OCI-LY3 (cell line): ENCODE data around the gene TCEAL4.

Experiments
- H2AFZ ChIP-seq: fragments of 200-600, 300-600 bp; shearing (Covaris generic); 2 replicates; pipeline ENCODE4 v1.6.0; 2014; ENCODE audit warnings: antibody characterized with exemption, low read depth, low read length
- H3K27ac ChIP-seq: fragments of 200-600, 300-600 bp; sonication (generic); 2 replicates; pipeline ENCODE4 v1.5.1; 2014; ENCODE audit warnings: mild to moderate bottlenecking, low read length, moderate library complexity, mixed read lengths
- H3K27me3 ChIP-seq: fragments of 200-600, 300-600 bp; sonication (generic); 2 replicates; pipeline ENCODE4 v1.6.1; 2014; ENCODE audit warnings: low read depth, low read length, mixed read lengths
- H3K36me3 ChIP-seq: fragments of 200-600, 300-600 bp; sonication (generic); replicated peaks from 2 replicates; pipeline ENCODE3; 2014; ENCODE audit warnings: low read depth, low read length, mixed read lengths
- H3K4me1 ChIP-seq: fragments of 300-600, 200-600 bp; sonication (generic); 2 replicates; pipeline ENCODE4 v1.6.1; 2014; ENCODE audit warnings: low read length, mixed read lengths
- H3K4me2 ChIP-seq: fragments of 200-600, 300-600 bp; sonication (generic); 2 replicates; pipeline ENCODE4 v1.6.1; 2014; ENCODE audit warnings: low read length, mixed read lengths
- H3K4me3 ChIP-seq: fragments of 300-600, 200-600 bp; sonication (generic); 2 replicates; pipeline ENCODE4 v1.5.1; 2014; ENCODE audit warnings: antibody characterized with exemption, mild to moderate bottlenecking, low read length, moderate library complexity
- H3K79me2 ChIP-seq: fragments of 300-600, 200-600 bp; shearing (Covaris generic); 2 replicates; pipeline ENCODE4 v1.6.1; 2014; ENCODE audit warnings: mild to moderate bottlenecking, low read length, mixed read lengths
- H3K9ac ChIP-seq: fragments of 300-600, 200-600 bp; shearing (Covaris generic); 2 replicates; pipeline ENCODE4 v1.6.0; 2014; ENCODE audit warnings: mild to moderate bottlenecking, low read length, moderate library complexity
- H3K9me3 ChIP-seq: fragments of 200-600, 300-600 bp; shearing (Covaris generic); 2 replicates; pipeline ENCODE4 v1.6.1; 2014; ENCODE audit warnings: low read length, mixed read lengths; ENCODE audit not compliant: insufficient read depth
- H4K20me1 ChIP-seq: fragments of 200-600, 300-600 bp; sonication (generic); 2 replicates; pipeline ENCODE4 v1.6.1; 2016; ENCODE audit warnings: low read length, mixed read lengths; ENCODE audit not compliant: insufficient read depth
- EZH2phosphoT487 ChIP-seq: fragments of 200-600 bp; shearing (Covaris generic); IDR thresholded peaks from 2 replicates; pipeline ENCODE4 v1.6.1; 2018; ENCODE audit warnings: antibody characterized with exemption, mixed run types, low read depth
- TF ChIP-seq, protein P1 (sequence below): fragments of 200-600, 300-600 bp; sonication (generic); IDR thresholded peaks from 2 replicates; pipeline ENCODE4 v1.5.1; 2014; ENCODE audit warnings: antibody characterized with exemption, low read length, low read depth

Gene TCEAL4

DNA sequence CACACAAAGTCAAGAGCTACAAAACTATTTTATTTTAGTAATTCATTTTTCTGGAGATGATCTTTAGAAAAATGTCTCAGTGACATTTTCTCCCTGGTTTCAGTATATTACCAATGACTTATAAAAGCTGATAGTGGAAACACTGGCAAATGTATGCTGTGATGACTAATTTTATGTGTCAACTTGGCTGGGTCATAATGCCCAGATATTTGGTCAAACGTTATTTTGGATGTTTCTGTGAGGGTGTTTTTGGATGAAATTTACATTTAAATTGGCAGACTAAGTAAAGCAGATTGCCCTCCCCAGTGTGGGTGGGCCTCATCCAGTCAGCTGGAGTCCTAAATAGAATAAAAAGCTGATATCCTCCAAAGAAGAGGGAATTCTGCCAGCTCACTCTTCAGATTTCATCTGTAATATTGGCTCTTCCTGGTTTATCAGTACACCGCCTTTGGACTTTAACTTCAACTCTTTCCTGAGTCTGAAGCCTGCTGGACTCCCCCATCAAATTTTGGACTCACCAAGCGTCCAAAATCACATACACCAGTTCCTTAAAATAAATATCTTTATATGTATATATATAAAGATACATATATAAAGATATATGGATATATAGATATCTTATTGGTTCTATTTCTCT is 34.8 kb upstream of the TCEAL4 start:
- no peak overlapping the region for H3K4me3 ChIP-seq
- no peaks in the 10 kb centered on the region for H3K9me3 ChIP-seq
- H3K79me2 ChIP-seq: no peaks in the 10 kb centered on the region
- no peak overlapping the region for H3K4me2 ChIP-seq
- no peak overlapping the region for H3K9ac ChIP-seq
- no peaks in the 10 kb centered on the region for H3K36me3 ChIP-seq
- no peaks in the 10 kb centered on the region for H4K20me1 ChIP-seq
- no peak overlapping the region for H2AFZ ChIP-seq
- TF ChIP-seq, protein P1, sequence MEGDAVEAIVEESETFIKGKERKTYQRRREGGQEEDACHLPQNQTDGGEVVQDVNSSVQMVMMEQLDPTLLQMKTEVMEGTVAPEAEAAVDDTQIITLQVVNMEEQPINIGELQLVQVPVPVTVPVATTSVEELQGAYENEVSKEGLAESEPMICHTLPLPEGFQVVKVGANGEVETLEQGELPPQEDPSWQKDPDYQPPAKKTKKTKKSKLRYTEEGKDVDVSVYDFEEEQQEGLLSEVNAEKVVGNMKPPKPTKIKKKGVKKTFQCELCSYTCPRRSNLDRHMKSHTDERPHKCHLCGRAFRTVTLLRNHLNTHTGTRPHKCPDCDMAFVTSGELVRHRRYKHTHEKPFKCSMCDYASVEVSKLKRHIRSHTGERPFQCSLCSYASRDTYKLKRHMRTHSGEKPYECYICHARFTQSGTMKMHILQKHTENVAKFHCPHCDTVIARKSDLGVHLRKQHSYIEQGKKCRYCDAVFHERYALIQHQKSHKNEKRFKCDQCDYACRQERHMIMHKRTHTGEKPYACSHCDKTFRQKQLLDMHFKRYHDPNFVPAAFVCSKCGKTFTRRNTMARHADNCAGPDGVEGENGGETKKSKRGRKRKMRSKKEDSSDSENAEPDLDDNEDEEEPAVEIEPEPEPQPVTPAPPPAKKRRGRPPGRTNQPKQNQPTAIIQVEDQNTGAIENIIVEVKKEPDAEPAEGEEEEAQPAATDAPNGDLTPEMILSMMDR: no peak
- no peak for TF ChIP-seq EZH2phosphoT487
- peaks cover 4% of the 10 kb centered on the region; the same call in 1 of the 2 replicates for H3K4me1 ChIP-seq
- H3K27ac ChIP-seq: no peak overlapping the region
- H3K27me3 ChIP-seq: no peaks in the 10 kb centered on the region

DNA sequence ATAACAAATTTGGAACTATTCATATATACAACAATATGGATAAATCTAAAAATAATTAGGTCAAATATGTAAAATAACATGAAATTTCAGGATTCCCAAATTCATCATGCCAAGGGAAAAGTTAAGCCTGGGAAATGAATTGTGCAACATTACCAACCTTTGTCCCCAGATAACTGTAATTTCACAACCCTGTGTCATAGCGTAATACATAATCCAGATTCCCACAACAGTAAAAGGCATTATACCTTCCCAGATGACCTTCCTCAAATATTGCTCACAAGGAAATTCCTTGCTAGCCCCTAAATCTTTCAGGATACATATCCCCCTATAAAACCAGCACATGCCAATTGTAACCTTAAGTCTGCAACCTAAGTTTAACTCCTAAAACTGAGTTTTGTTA is 33.1 kb upstream of the TCEAL4 start:
- no peak overlapping the region for H3K4me2 ChIP-seq
- no peak overlapping the region for H3K9ac ChIP-seq
- no peaks in the 10 kb centered on the region for H3K36me3 ChIP-seq

DNA sequence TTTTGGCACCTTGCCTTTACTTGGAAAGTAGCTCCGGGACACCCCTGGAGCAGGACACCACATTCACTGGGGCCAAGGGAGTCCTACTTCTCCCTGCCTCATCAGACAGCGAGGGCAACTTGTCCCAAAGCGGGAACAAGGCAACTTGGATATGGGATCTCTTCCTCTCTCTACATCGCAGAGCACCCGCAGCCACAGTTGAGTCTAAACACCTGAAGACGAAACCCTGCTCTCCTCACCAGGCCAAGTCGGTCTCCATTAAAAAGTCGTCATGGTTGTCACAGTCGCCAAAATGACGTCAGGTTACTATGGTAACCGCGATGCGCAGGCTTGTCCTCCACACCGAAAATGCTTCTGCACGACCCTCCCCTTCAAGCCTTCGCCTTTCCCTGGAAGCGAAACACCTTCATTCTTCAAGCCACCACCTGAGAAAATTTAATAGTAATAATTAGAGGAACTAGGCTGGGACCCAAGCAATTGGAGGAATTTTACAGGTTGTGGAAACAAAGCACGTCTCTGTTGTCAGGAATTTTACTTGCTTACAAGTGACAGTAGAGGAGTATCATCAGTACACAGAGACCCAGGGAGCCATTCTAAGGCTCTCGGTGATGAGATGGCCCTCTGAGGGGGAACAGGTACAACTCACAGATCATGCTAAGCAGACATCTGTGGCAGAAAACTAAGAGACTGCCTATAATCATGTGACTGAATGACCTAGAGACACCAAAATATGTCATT is 30.5 kb upstream of the TCEAL4 start:
- no peaks in the 10 kb centered on the region for H4K20me1 ChIP-seq
- TF ChIP-seq, protein P1: no peak
- no peak for TF ChIP-seq EZH2phosphoT487
- no peaks in the 10 kb centered on the region for H3K79me2 ChIP-seq
- H3K4me2 ChIP-seq: peak overlapping the region; percentile 88
- peak overlapping the region; percentile 99 for H2AFZ ChIP-seq
- no peaks in the 10 kb centered on the region for H3K27me3 ChIP-seq
- peaks cover 4% of the 10 kb centered on the region; the same call in 1 of the 2 replicates for H3K4me1 ChIP-seq
- H3K27ac ChIP-seq: no peak overlapping the region
- no peaks in the 10 kb centered on the region for H3K36me3 ChIP-seq
- H3K9me3 ChIP-seq: no peaks in the 10 kb centered on the region
- peak overlapping the region; percentile 84 for H3K4me3 ChIP-seq
- H3K9ac ChIP-seq: peak overlapping the region; percentile 69

More for the DNA sequence above, 33.1 kb upstream of the TCEAL4 start:
- Histone ChIP-seq H3K9me3 (no peaks in the 10 kb centered on the region), H3K4me3 (no peak overlapping the region), H3K27me3 (no peaks in the 10 kb centered on the region), H3K27ac (no peak overlapping the region), H3K79me2 (no peaks in the 10 kb centered on the region), H4K20me1 (no peaks in the 10 kb centered on the region), H2AFZ (no peak overlapping the region), H3K4me1 (peaks cover 4% of the 10 kb centered on the region; the same call in 1 of the 2 replicates)
- no peak for TF ChIP-seq EZH2phosphoT487
- TF ChIP-seq, protein P1: no peak

DNA sequence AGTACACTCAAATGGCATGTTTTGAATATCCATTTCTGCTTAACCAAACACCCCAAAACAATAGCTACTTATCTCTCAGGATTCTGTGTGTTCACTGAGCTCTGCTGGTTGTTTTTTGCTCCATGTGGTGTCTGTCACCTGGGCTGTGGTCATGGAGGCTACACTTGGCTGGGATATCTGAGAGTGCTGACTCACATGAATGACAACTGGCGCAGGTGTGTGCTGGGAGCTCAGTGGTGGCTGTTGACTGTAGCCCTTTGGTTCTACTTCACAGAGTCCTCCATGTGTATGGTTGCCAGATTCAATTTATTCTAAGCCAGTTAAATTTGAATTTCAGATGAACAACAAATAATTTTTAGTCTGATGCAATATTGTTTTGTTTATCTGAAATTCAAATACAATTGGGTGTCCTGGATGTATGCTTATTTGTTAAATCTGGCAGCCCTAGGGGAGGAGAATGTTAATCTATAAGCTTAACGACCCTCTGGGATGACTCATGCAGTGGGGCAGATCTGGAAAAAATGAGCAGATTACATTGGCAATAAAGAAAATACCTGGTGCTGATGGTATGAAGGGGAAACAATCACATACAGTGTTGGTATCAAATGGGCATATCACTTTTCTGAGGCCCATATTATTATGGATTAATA is 28.2 kb upstream of the TCEAL4 start:
- Histone ChIP-seq H3K9ac (no peak overlapping the region), H2AFZ (no peak overlapping the region), H3K79me2 (no peaks in the 10 kb centered on the region), H3K9me3 (no peaks in the 10 kb centered on the region), H4K20me1 (no peaks in the 10 kb centered on the region), H3K4me1 (peaks cover 4% of the 10 kb centered on the region; the same call in 1 of the 2 replicates), H3K27me3 (no peaks in the 10 kb centered on the region), H3K27ac (no peak overlapping the region), H3K4me3 (no peak overlapping the region), H3K36me3 (no peaks in the 10 kb centered on the region), H3K4me2 (no peak overlapping the region)
- TF ChIP-seq EZH2phosphoT487: no peak
- TF ChIP-seq, protein P1: no peak
